A549 treated with ZK216348 at 1 μM for 4 hours (cell line): ENCODE data around the gene PCDHB1. TPM values are rescaled to one million over a fixed set of nuclear protein-coding genes. Genes with fewer than 3 reads are reported as not detected.

Experiments used
- total RNA-seq: library from RNA; stranded (reverse); fragments of 200-300 nt; extraction: Qiagen RNA extraction; gene quantifications from 5 replicates; pipeline ENCODE4 v1.2.3, GENCODE V29; 2022; ENCODE audit warnings: low read depth

Gene PCDHB1
- not detected in 5 replicates for total RNA-seq

GRCh38 chr5:141050622-141051520 lies at the start of gene PCDHB1:
Gene PCDHB1 (plus strand): TSS chr5:141051374. CDS start chr5:141051471, 97 bp downstream.

GRCh38 chr5:141094481-141095262 lies 43.5 kb downstream of the PCDHB1 start, which contains the start of gene PCDHB2:
Gene PCDHB2 (plus strand): TSS chr5:141094615. CDS start chr5:141094791, 176 bp downstream.

GRCh38 chr5:141100243-141100805 lies 49.1 kb downstream of the PCDHB1 start, which contains the start of gene PCDHB3:
Gene PCDHB3 (plus strand): TSS chr5:141100473. CDS start chr5:141100650, 177 bp downstream.

Other genes with a start within 250 kb of the PCDHB1 start
- 0.95 to 2.0 TPM (median 1.8 TPM) in 5 replicates for gene PCDHA4, start 244.3 kb upstream of the PCDHB1 start, total RNA-seq
- 0.59 to 0.91 TPM (median 0.69 TPM) in 5 replicates for gene PCDHA5, start 229.8 kb upstream of the PCDHB1 start, total RNA-seq
- gene PCDHA6, start 223.4 kb upstream of the PCDHB1 start, total RNA-seq: 0.04 to 0.12 TPM (median 0.12 TPM) in 3 of 5 replicates, not detected in the others
- 0.06 to 0.21 TPM (median 0.13 TPM) in 5 replicates for gene PCDHA7, start 217.1 kb upstream of the PCDHB1 start, total RNA-seq
- 0.05 TPM in 1 of 5 replicates, not detected in the others for gene PCDHA8, start 210.2 kb upstream of the PCDHB1 start, total RNA-seq
- 0.04 TPM in 1 of 5 replicates, not detected in the others for gene PCDHA9, start 203.0 kb upstream of the PCDHB1 start, total RNA-seq
- 0.02 to 0.11 TPM in 2 of 5 replicates, not detected in the others for gene PCDHA10, start 195.5 kb upstream of the PCDHB1 start, total RNA-seq
- gene PCDHA11, start 182.4 kb upstream of the PCDHB1 start, total RNA-seq: 0.04 to 0.20 TPM (median 0.08 TPM) in 5 replicates
- 2.1 to 3.6 TPM (median 2.7 TPM) in 5 replicates for gene PCDHA12, start 176.1 kb upstream of the PCDHB1 start, total RNA-seq
- 0.06 to 0.11 TPM (median 0.08 TPM) in 3 of 5 replicates, not detected in the others for gene PCDHA13, start 169.2 kb upstream of the PCDHB1 start, total RNA-seq
- gene PCDHAC1, start 125.1 kb upstream of the PCDHB1 start, total RNA-seq: 1.8 to 2.7 TPM (median 2.0 TPM) in 5 replicates
- 3.3 to 7.4 TPM (median 4.4 TPM) in 5 replicates for gene PCDHAC2, start 84.9 kb upstream of the PCDHB1 start, total RNA-seq
- 2.7 to 4.5 TPM (median 3.1 TPM) in 5 replicates for gene PCDHB2, start 43.2 kb downstream of the PCDHB1 start, total RNA-seq
- gene PCDHB3, start 49.1 kb downstream of the PCDHB1 start, total RNA-seq: 0.09 TPM in 1 of 5 replicates, not detected in the others
- gene PCDHB4, start 70.4 kb downstream of the PCDHB1 start, total RNA-seq: 0.06 to 0.12 TPM (median 0.09 TPM) in 4 of 5 replicates, not detected in the other
- 1.2 to 2.1 TPM (median 1.4 TPM) in 5 replicates for gene PCDHB5, start 83.8 kb downstream of the PCDHB1 start, total RNA-seq
- 0.62 to 1.1 TPM (median 0.85 TPM) in 5 replicates for gene PCDHB6, start 98.7 kb downstream of the PCDHB1 start, total RNA-seq
- 0.06 TPM in 1 of 5 replicates, not detected in the others for gene PCDHB7, start 121.3 kb downstream of the PCDHB1 start, total RNA-seq
- gene PCDHB8, start 126.4 kb downstream of the PCDHB1 start, total RNA-seq: 0.20 to 0.40 TPM (median 0.37 TPM) in 4 of 5 replicates, not detected in the other
- 0.05 to 0.11 TPM (median 0.05 TPM) in 3 of 5 replicates, not detected in the others for gene PCDHB16, start 131.0 kb downstream of the PCDHB1 start, total RNA-seq
- gene PCDHB9, start 135.8 kb downstream of the PCDHB1 start, total RNA-seq: not detected in 5 replicates
- not detected in 5 replicates for gene PCDHB10, start 141.0 kb downstream of the PCDHB1 start, total RNA-seq
- gene PCDHB11, start 148.3 kb downstream of the PCDHB1 start, total RNA-seq: 0.05 to 0.20 TPM (median 0.08 TPM) in 4 of 5 replicates, not detected in the other
- gene PCDHB12, start 157.3 kb downstream of the PCDHB1 start, total RNA-seq: not detected in 5 replicates
- gene PCDHB13, start 162.5 kb downstream of the PCDHB1 start, total RNA-seq: 0.06 to 0.20 TPM (median 0.08 TPM) in 4 of 5 replicates, not detected in the other
- gene PCDHB14, start 172.0 kb downstream of the PCDHB1 start, total RNA-seq: 0.11 to 0.13 TPM in 2 of 5 replicates, not detected in the others
- 0.09 to 0.14 TPM in 2 of 5 replicates, not detected in the others for gene PCDHB15, start 194.0 kb downstream of the PCDHB1 start, total RNA-seq